ENCODE measurements around the gene PSMA7.
A peak's percentile ranks its signal among the peaks of the same experiment; 100 is the strongest.

Gene PSMA7

DNA sequence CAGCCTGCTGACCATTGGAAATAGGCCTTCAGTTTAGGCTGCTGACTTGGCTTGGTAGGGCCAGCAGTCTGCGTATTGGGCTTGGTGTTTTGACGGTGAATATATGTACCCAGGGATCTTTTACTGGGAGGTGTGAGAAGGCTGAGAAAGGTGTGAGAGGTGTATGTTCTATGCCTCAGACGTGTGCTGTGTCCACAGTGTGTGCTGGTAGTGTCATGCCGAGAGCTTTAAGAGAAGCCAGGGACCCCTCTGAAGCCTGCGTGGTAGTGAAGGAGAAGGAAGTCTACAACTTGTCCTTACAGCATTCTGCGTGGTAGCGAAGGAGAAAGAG lies 2.5 kb upstream of the PSMA7 start:
- TF ChIP-seq CTCF (IDR thresholded peaks at IDR 0.05; ENCODE audit: control extremely low read depth, extremely low read depth, low read depth, missing control alignments), result no peak
- CTCF ChIA-PET, result interaction anchor here (0.9 to 3.1 kb wide), 4 partner anchors 10 to 135 kb away, joined by 3 to 9 read pairs (median 4); no protein-coding TSS in a partner anchor
- POLR2A ChIA-PET, result no interaction called here
- no peak for DNase-seq (ENCODE audit: extremely low spot score)

- DNase-seq (ENCODE audit: extremely low spot score), result peak; percentile 71
- TF ChIP-seq CTCF (IDR thresholded peaks at IDR 0.05; ENCODE audit: control extremely low read depth, extremely low read depth, low read depth, missing control alignments), result no peak
- POLR2A ChIA-PET, result no interaction called here
- CTCF ChIA-PET, result interaction anchor here (0.6 to 3.1 kb wide), 4 partner anchors 12 to 226 kb away, joined by 3 to 9 read pairs (median 4); no protein-coding TSS in a partner anchor
These were observed 997 bp upstream of the PSMA7 start for GRCh38 chr20:62143957-62144825.

- CTCF ChIA-PET, result interaction anchor here (1.0 to 2.2 kb wide), 9 partner anchors 8 to 132 kb away, joined by 3 to 16 read pairs (median 6); partner anchors contain the start of gene LSM14B
- POLR2A ChIA-PET, result interaction anchor here (1.0 to 1.8 kb wide), 2 partner anchors 21 to 76 kb away, joined by 3 to 6 read pairs; partner anchors contain the start of gene TAF4
- DNase-seq (ENCODE audit: extremely low spot score), result no peak
- TF ChIP-seq CTCF (IDR thresholded peaks at IDR 0.05; ENCODE audit: control extremely low read depth, extremely low read depth, low read depth, missing control alignments), result no peak
These were observed 728 bp downstream of the PSMA7 start for GRCh38 chr20:62142252-62143080.

GRCh38 chr20:62141397-62142251 lies 1.6 kb downstream of the PSMA7 start:
- TF ChIP-seq CTCF (IDR thresholded peaks at IDR 0.05; ENCODE audit: control extremely low read depth, extremely low read depth, low read depth, missing control alignments), result peak; percentile 34
- CTCF ChIA-PET, result interaction anchor here (1.0 to 2.2 kb wide), 9 partner anchors 8 to 131 kb away, joined by 3 to 16 read pairs (median 6); partner anchors contain the start of gene LSM14B
- POLR2A ChIA-PET, result interaction anchor here (0.7 to 1.8 kb wide), 3 partner anchors 20 to 171 kb away, joined by 3 to 6 read pairs (median 3); partner anchors contain the start of gene TAF4
- no peak for DNase-seq (ENCODE audit: extremely low spot score)

DNA sequence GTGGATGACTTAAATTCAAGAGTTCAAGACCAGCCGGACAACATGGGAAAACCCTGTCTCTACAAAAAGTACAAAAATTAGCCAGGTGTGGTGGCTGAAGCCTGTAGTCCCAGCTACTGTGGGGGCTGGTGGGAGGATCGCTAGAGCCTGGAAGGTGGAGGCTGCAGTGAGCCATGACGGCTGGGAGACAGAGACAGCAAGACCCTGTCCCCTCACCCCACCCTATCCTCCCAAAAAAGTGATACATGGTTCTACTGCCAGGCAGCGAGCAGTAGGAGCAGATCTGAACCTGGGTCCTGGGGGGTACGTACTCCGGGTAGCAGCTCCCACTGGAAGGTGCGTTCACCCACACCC lies 2.2 kb downstream of the PSMA7 start:
- DNase-seq (ENCODE audit: extremely low spot score), result no peak
- POLR2A ChIA-PET, result interaction anchor here (0.7 to 1.8 kb wide), 2 partner anchors 75 to 172 kb away, joined by 3 to 6 read pairs; partner anchors contain the start of gene TAF4
- TF ChIP-seq CTCF (IDR thresholded peaks at IDR 0.05; ENCODE audit: control extremely low read depth, extremely low read depth, low read depth, missing control alignments), result no peak
- CTCF ChIA-PET, result interaction anchor here (1.2 to 2.2 kb wide), 6 partner anchors 8 to 130 kb away, joined by 3 to 16 read pairs (median 6); no protein-coding TSS in a partner anchor
